Ishikawa (cell line): ENCODE data around the gene UBAC2.

Source experiments
- CREB1 ChIP-seq: IDR thresholded peaks from 2 replicates; pipeline ENCODE4 v1.6.1; 2012; ENCODE audit warnings: low read depth
- RAD21 ChIP-seq: IDR thresholded peaks from 2 replicates; pipeline ENCODE4 v1.6.1; 2012; ENCODE audit warnings: low read depth
- TCF12 ChIP-seq: IDR thresholded peaks from 2 replicates; pipeline ENCODE4 v1.6.1; 2012; ENCODE audit warnings: low read depth

DNA sequence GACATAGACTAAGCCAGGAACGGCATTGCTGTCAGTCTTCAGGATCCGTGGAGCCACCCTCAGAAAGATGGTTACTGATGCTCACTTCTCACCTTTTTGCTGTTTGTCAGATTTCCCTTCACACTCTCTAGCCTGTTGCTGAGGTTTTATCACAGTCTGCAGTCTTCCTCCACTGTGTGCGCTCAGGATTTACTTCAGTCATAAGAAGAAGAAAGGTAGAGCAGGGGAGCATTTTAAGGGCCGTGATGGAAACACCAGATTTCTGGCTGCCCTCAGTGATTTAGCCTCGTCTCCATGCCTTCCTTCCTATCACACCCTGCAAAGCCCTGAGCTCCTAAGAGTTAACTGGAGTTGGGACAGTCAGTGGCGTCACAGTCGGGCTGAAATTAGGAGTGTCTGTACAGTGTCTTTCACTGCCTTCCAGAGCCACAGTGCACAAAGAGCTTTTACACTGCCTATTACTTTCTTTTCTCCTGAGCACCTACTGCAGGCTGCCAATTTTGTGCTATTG is 166.5 kb downstream of the UBAC2 start:
- TF ChIP-seq TCF12: no peak
- no peak for TF ChIP-seq RAD21
- TF ChIP-seq CREB1: no peak
